IPS-11a (cell line): ENCODE results near the gene SNAI1.
"Not testable (repeated sequence)": the region's sequence is repeated elsewhere in the genome, so short reads cannot be mapped to it uniquely, and the experiment has no call there.

Experiments
- H3K4me3 ChIP-seq: one replicate; pipeline ENCODE4 v1.5.1; 2013; ENCODE audit warnings: low read depth, low read length, control low read depth

SNAI1 gene

GRCh38 chr20:49982346-49983122 is at the start of gene SNAI1:
Gene SNAI1, plus strand, starts transcription at chr20:49982980. Its CDS starts 80 bp downstream, at chr20:49983060.
- H3K4me3 ChIP-seq = peak within 1 kb of the TSS; percentile 53

- H3K4me3 ChIP-seq = no peak overlapping the region
Observed at GRCh38 chr20:49935746-49936152, 47.0 kb upstream of the SNAI1 start.

- H3K4me3 ChIP-seq = peak within 1 kb of the TSS; percentile 79
Observed at GRCh38 chr20:49936153-49937026, 46.4 kb upstream of the SNAI1 start, which contains the start of gene RNF114. Gene RNF114, plus strand, starts transcription at chr20:49936397. Its CDS starts 16 bp downstream, at chr20:49936413.

- H3K4me3 ChIP-seq = peak overlapping the region; percentile 79
Observed at GRCh38 chr20:49937027-49937929, 45.5 kb upstream of the SNAI1 start.

GRCh38 chr20:49938173-49939163 is 44.3 kb upstream of the SNAI1 start:
- H3K4me3 ChIP-seq = no peak overlapping the region

- no peak overlapping the region for H3K4me3 ChIP-seq
Observed at GRCh38 chr20:49941456-49941855, 41.3 kb upstream of the SNAI1 start.

- H3K4me3 ChIP-seq = no peak overlapping the region
Observed at GRCh38 chr20:49942303-49942702, 40.5 kb upstream of the SNAI1 start.

GRCh38 chr20:49942942-49943341 is 39.8 kb upstream of the SNAI1 start:
- H3K4me3 ChIP-seq = no peak overlapping the region

- no peak overlapping the region for H3K4me3 ChIP-seq
Observed at GRCh38 chr20:49945306-49945700, 37.5 kb upstream of the SNAI1 start.

- H3K4me3 ChIP-seq = no peak overlapping the region
Observed at GRCh38 chr20:49945701-49946477, 36.9 kb upstream of the SNAI1 start.

- H3K4me3 ChIP-seq = no peak overlapping the region
Observed at GRCh38 chr20:49948178-49948577, 34.6 kb upstream of the SNAI1 start.

GRCh38 chr20:49948809-49949507 is 33.8 kb upstream of the SNAI1 start:
- no peak overlapping the region for H3K4me3 ChIP-seq

GRCh38 chr20:49951151-49951550 is 31.6 kb upstream of the SNAI1 start:
- no peak overlapping the region for H3K4me3 ChIP-seq

- no peak overlapping the region for H3K4me3 ChIP-seq
Observed at GRCh38 chr20:49955167-49955566, 27.6 kb upstream of the SNAI1 start.

- not testable (repeated sequence) for H3K4me3 ChIP-seq
Observed at GRCh38 chr20:49955830-49956396, 26.9 kb upstream of the SNAI1 start.

GRCh38 chr20:49956689-49957088 is 26.1 kb upstream of the SNAI1 start:
- no peak overlapping the region for H3K4me3 ChIP-seq

GRCh38 chr20:49957089-49957938 is 25.5 kb upstream of the SNAI1 start:
- H3K4me3 ChIP-seq = not testable (repeated sequence)
